Measurements from ENCODE around the gene VSIG4.

- TF ChIP-seq, protein P1, sequence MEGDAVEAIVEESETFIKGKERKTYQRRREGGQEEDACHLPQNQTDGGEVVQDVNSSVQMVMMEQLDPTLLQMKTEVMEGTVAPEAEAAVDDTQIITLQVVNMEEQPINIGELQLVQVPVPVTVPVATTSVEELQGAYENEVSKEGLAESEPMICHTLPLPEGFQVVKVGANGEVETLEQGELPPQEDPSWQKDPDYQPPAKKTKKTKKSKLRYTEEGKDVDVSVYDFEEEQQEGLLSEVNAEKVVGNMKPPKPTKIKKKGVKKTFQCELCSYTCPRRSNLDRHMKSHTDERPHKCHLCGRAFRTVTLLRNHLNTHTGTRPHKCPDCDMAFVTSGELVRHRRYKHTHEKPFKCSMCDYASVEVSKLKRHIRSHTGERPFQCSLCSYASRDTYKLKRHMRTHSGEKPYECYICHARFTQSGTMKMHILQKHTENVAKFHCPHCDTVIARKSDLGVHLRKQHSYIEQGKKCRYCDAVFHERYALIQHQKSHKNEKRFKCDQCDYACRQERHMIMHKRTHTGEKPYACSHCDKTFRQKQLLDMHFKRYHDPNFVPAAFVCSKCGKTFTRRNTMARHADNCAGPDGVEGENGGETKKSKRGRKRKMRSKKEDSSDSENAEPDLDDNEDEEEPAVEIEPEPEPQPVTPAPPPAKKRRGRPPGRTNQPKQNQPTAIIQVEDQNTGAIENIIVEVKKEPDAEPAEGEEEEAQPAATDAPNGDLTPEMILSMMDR (conservative IDR thresholded peaks at IDR 0.05 in 1 of 2, IDR thresholded peaks at IDR 0.05 in 1 of 2; ENCODE audit: extremely low read depth in 1 of 2, insufficient read depth in 1 of 2, low read depth in 1 of 2, low read length in 2 of 2), result no peak
- TF ChIP-seq EZH2 (IDR thresholded peaks at IDR 0.05; ENCODE audit: borderline replicate concordance, low read length), result no peak
Observed at GRCh38 chrX:66049056-66049455, 9.2 kb upstream of the VSIG4 start.

Data from mammary epithelial cell (primary cell).